Measurements from ENCODE around the gene PRSS36.

DNA sequence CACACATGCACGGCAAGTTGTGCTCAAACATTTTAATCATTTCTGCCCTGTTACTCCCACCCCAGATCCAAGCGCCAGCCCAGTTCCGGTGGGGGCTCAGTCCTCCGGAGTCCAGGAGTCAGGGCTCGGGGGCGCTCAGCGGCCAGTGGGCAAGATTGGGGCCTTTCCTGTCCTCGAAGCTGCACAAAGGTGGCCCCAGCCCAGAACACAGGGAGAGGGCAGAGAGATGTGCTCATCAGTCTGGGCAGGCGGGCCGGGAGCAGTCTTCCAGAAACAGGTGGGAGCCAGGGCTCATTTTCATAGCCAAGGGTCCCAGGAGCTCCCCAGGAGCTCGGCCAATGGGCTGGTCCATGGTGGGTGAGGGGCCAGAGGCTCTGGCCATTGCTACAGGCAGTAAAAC lies 18.4 kb downstream of the PRSS36 start:
- no peak for TF ChIP-seq POLR2AphosphoS5 (IDR thresholded peaks at IDR 0.05; ENCODE audit: low read depth)
- TF ChIP-seq, protein P1, sequence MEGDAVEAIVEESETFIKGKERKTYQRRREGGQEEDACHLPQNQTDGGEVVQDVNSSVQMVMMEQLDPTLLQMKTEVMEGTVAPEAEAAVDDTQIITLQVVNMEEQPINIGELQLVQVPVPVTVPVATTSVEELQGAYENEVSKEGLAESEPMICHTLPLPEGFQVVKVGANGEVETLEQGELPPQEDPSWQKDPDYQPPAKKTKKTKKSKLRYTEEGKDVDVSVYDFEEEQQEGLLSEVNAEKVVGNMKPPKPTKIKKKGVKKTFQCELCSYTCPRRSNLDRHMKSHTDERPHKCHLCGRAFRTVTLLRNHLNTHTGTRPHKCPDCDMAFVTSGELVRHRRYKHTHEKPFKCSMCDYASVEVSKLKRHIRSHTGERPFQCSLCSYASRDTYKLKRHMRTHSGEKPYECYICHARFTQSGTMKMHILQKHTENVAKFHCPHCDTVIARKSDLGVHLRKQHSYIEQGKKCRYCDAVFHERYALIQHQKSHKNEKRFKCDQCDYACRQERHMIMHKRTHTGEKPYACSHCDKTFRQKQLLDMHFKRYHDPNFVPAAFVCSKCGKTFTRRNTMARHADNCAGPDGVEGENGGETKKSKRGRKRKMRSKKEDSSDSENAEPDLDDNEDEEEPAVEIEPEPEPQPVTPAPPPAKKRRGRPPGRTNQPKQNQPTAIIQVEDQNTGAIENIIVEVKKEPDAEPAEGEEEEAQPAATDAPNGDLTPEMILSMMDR (IDR thresholded peaks at IDR 0.05; ENCODE audit: insufficient read depth, low read length): no peak
- no peak for TF ChIP-seq GABPA (IDR thresholded peaks at IDR 0.05; ENCODE audit: low read depth)
- no peak for TF ChIP-seq SPI1 (IDR thresholded peaks at IDR 0.05; ENCODE audit: borderline replicate concordance, low read depth)

Measured in HL-60 (cell line).